Neural crest cell (in vitro differentiated cells): ENCODE data around the gene FHDC1. TPM values are rescaled to one million over a fixed set of nuclear protein-coding genes. Genes with fewer than 3 reads are reported as not detected.

Experiments used
- DNase-seq: peaks from one replicate; pipeline ENCODE4 v3.0.0; 2021; ENCODE audit warnings: low read depth, mixed read lengths, low spot score
- H3K27ac Mint-ChIP-seq: one replicate; pipeline ENCODE4 v1.8.0; 2021; ENCODE audit warnings: mild to moderate bottlenecking, mixed read lengths; ENCODE audit not compliant: unreplicated experiment
- H3K27me3 Mint-ChIP-seq: 2 replicates; pipeline ENCODE4 v1.8.0; 2021; ENCODE audit warnings: low read depth, mild to moderate bottlenecking, mixed read lengths
- H3K36me3 Mint-ChIP-seq: 2 replicates; pipeline ENCODE4 v1.8.0; 2021; ENCODE audit warnings: low read depth, mild to moderate bottlenecking, mixed read lengths
- H3K4me1 Mint-ChIP-seq: 2 replicates; pipeline ENCODE4 v1.8.0; 2021; ENCODE audit warnings: mixed read lengths
- H3K4me3 Mint-ChIP-seq: one replicate; pipeline ENCODE4 v1.8.0; 2021; ENCODE audit warnings: mild to moderate bottlenecking, mixed read lengths
- H3K9me3 Mint-ChIP-seq: 2 replicates; pipeline ENCODE4 v1.8.0; 2021; ENCODE audit warnings: mixed read lengths
- total RNA-seq: library from RNA; stranded (reverse); gene quantifications from 2 replicates; pipeline ENCODE4 v1.2.1, GENCODE V29; 2021
- TF ChIP-seq, protein P1 (sequence below): fragments of 200-600 bp; sonication (generic); conservative IDR thresholded peaks from 2 replicates; pipeline ENCODE4 v1.5.0; 2021; ENCODE audit warnings: antibody characterized with exemption, mild to moderate bottlenecking

FHDC1 gene
- total RNA-seq, 1 donor from 2014 or later, result 52.0 TPM

DNA sequence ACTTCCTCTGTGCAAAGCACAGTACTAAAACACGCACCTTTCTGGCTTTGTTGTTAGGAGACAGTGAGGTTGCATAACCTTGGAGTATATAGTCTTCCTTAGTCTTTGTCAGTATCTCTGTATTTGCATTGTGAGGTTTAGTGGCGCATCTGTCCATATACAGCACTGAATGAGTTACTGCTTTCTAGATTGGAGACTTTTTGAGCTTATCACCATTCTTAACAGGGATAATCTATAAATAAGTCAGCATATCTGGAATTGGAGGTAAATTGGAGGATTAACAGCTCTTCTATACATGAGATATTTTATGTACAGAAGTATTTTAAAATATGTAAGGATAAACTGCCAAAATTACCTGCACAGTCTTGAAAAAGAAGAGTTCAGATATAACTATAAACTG is 4.3 kb downstream of the FHDC1 start:
- H3K36me3 Mint-ChIP-seq, result peaks cover 30% of the 10 kb centered on the region
- TF ChIP-seq, protein P1, sequence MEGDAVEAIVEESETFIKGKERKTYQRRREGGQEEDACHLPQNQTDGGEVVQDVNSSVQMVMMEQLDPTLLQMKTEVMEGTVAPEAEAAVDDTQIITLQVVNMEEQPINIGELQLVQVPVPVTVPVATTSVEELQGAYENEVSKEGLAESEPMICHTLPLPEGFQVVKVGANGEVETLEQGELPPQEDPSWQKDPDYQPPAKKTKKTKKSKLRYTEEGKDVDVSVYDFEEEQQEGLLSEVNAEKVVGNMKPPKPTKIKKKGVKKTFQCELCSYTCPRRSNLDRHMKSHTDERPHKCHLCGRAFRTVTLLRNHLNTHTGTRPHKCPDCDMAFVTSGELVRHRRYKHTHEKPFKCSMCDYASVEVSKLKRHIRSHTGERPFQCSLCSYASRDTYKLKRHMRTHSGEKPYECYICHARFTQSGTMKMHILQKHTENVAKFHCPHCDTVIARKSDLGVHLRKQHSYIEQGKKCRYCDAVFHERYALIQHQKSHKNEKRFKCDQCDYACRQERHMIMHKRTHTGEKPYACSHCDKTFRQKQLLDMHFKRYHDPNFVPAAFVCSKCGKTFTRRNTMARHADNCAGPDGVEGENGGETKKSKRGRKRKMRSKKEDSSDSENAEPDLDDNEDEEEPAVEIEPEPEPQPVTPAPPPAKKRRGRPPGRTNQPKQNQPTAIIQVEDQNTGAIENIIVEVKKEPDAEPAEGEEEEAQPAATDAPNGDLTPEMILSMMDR, result no peak
- no peaks in the 10 kb centered on the region for H3K9me3 Mint-ChIP-seq
- no peak for DNase-seq
- peak overlapping the region; percentile 92 for H3K4me3 Mint-ChIP-seq
- H3K27me3 Mint-ChIP-seq, result peaks cover 33% of the 10 kb centered on the region
- H3K4me1 Mint-ChIP-seq, result peaks cover 66% of the 10 kb centered on the region
- no peak overlapping the region for H3K27ac Mint-ChIP-seq

DNA sequence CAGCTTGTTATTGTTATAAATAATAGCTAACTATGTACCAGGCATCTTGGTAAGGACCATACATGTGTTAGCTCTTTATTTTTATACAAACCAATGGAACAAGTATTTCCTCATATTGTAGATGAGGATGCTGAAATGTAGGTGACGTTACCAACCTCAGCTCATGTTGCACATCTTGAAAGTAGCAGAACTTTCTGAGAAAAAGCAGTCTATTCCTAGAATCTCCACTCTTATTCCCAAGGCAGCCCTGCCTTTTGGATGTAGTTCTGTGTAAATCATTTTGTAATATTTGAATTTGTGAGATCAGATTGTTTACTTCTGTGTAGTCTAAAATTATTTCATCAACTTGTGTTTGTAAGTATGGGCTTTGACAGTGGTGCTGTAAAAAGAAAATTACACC is 5.3 kb downstream of the FHDC1 start:
- Mint-ChIP-seq H3K27me3 (peaks cover 29% of the 10 kb centered on the region), H3K9me3 (no peaks in the 10 kb centered on the region), H3K4me3 (no peak overlapping the region)

DNA sequence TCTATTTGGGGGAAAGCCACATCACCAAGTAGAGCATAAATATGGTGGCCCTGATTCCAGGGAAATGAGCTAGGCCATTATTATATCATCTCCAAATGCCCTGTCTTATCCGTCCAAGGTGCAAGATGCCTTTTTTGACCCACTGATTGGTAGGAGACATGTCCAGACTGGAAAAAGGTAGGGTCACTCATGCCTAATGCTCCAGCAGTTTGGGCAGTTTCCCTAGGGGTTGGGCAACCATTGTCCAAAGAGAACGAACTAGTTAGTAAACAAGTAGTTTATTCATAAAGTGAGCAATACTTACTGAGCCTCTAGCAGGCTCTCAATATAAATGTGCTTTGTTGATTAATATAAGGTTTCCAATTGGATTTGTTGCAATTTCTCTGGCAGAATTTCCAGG is 6.2 kb downstream of the FHDC1 start:
- TF ChIP-seq, protein P1, result no peak
- peaks cover 34% of the 10 kb centered on the region for H3K36me3 Mint-ChIP-seq
- H3K27me3 Mint-ChIP-seq, result peaks cover 29% of the 10 kb centered on the region
- no peak for DNase-seq
- H3K4me3 Mint-ChIP-seq, result peak overlapping the region; percentile 42
- no peaks in the 10 kb centered on the region for H3K9me3 Mint-ChIP-seq
- H3K4me1 Mint-ChIP-seq, result peaks cover 76% of the 10 kb centered on the region
- no peak overlapping the region for H3K27ac Mint-ChIP-seq

More for the DNA sequence above, 5.3 kb downstream of the FHDC1 start:
- TF ChIP-seq, protein P1, result no peak
- Mint-ChIP-seq H3K27ac (no peak overlapping the region), H3K36me3 (peaks cover 34% of the 10 kb centered on the region), H3K4me1 (peaks cover 70% of the 10 kb centered on the region)
- DNase-seq, result no peak

DNA sequence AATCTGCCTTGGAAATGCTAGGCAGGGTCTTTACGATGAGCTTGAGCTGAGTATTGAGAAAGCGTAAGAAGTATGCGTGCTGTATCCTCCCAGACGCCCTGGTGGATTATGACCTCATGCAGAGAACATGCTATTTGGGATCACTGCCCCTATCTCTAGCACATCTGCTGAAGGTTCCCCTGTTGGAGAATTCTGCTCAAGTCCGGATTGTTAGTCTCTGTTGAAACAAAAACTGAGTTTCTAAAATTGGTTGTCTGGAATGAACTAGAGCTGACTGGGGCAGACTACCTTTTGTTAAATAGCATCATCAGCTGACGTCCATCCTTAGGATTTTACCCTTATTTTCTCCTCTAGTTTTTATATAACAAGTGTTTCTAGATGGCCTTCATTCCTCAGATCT is 7.5 kb downstream of the FHDC1 start:
- H3K4me3 Mint-ChIP-seq, result peak overlapping the region; percentile 78
- TF ChIP-seq, protein P1, result no peak
- H3K36me3 Mint-ChIP-seq, result peaks cover 31% of the 10 kb centered on the region
- H3K9me3 Mint-ChIP-seq, result no peaks in the 10 kb centered on the region
- DNase-seq, result no peak
- peak overlapping the region; percentile 32 for H3K27ac Mint-ChIP-seq
- H3K27me3 Mint-ChIP-seq, result peaks cover 20% of the 10 kb centered on the region
- H3K4me1 Mint-ChIP-seq, result peaks cover 78% of the 10 kb centered on the region

DNA sequence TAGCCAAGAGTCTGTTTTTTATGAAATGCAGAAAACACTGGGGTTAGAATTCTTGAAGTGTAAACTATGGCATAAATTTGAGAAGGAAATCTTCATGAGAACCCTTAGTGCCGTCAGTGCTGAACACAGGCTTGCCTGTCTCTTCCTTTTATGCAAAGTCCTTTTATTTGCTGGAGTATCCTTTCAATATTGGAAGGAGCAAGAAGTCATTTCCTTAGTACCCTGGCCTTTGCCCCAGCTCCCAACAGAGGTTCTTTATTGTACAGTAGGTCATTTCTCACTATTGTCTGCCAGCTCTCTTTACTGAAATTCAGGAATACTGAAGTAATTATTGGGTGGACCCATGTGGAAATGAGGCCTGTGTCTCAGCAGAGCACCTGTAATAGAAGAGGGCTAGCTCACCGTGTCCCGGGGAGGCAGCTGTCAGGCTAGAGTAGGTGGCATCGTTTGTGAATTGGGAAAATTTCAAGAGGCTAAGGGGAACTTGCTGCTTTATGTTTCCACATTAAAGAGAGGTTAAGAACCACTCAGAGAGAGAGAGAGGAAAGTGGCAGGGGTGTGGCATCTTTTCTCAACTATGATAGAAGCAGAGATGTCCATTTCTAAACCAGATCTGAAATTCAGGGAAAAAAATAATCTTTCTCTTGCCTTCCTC is 8.7 kb downstream of the FHDC1 start:
- TF ChIP-seq, protein P1, result no peak
- H3K9me3 Mint-ChIP-seq, result no peaks in the 10 kb centered on the region
- peaks cover 27% of the 10 kb centered on the region for H3K36me3 Mint-ChIP-seq
- H3K27me3 Mint-ChIP-seq, result peaks cover 10% of the 10 kb centered on the region
- H3K4me1 Mint-ChIP-seq, result peaks cover 69% of the 10 kb centered on the region
- peak overlapping the region; percentile 78 for H3K4me3 Mint-ChIP-seq
- no peak for DNase-seq
- peak overlapping the region; percentile 75 for H3K27ac Mint-ChIP-seq
